Measurements from ENCODE around the gene USP31.

USP31 gene

DNA sequence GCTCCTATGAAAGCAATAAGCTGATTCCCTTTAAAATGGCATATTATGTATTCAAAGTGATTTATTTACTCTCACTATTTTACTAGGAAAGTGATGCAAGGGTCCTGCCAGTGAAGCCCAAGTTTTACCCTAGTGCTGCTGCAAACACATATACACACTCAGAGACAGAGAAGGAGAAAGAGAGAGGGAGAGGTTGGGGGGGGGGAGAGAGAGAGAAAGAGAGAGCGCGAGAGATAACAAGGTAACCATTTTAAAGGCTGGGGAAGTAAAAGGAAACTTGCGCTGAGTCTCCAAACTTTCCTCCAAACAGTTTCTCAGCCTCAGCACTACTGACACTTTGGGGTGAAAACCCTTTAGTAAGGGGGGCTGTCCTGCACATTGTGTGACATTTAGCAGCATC, 5.9 kb downstream of the USP31 start:
- TF ChIP-seq, protein P1, sequence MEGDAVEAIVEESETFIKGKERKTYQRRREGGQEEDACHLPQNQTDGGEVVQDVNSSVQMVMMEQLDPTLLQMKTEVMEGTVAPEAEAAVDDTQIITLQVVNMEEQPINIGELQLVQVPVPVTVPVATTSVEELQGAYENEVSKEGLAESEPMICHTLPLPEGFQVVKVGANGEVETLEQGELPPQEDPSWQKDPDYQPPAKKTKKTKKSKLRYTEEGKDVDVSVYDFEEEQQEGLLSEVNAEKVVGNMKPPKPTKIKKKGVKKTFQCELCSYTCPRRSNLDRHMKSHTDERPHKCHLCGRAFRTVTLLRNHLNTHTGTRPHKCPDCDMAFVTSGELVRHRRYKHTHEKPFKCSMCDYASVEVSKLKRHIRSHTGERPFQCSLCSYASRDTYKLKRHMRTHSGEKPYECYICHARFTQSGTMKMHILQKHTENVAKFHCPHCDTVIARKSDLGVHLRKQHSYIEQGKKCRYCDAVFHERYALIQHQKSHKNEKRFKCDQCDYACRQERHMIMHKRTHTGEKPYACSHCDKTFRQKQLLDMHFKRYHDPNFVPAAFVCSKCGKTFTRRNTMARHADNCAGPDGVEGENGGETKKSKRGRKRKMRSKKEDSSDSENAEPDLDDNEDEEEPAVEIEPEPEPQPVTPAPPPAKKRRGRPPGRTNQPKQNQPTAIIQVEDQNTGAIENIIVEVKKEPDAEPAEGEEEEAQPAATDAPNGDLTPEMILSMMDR (conservative IDR thresholded peaks at IDR 0.05; ENCODE audit: low read length), result no peak
- no peak overlapping the region for H3K4me3 ChIP-seq (ENCODE audit: low read length)
- DNase-seq (ENCODE audit: low read depth), result no peak

DNA sequence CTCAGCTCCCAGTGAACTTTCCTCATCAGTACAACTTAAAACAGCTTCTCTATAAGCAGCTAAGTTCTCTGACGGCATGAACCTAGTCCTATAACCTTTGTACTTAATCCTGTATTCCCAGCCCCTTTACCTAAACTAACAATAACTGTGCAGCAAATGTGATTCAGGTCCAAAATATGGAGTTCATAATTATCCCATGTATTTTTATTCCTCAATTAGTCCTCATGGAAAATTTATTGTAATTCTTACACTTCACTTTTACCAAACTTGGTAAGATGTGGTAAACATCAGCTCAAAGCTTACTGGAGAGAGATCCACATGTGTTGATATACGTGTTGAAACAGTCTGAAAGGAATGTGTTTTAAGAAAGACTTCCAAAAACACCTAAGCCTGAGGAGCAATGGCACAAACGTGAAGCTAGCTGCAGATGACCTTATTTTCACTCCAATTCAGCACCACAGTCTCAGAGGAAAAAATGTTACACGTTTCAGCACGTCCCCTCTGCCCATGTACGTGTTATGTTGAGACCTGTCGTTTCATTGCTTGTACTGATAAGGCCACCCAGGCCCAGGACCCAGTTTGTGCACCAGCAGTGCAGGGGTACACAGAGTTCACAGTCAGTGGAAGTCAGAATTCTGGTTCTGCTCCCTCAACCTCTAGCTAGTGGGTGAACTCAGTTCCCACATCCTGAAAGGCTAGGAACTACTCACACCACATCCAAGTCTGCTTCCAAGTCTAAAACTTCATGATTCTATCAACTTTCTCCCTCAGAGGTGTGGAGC, 7.1 kb downstream of the USP31 start:
- no peak overlapping the region for H3K4me3 ChIP-seq (ENCODE audit: low read length)
- DNase-seq (ENCODE audit: low read depth), result no peak
- TF ChIP-seq, protein P1 (conservative IDR thresholded peaks at IDR 0.05; ENCODE audit: low read length), result no peak

DNA sequence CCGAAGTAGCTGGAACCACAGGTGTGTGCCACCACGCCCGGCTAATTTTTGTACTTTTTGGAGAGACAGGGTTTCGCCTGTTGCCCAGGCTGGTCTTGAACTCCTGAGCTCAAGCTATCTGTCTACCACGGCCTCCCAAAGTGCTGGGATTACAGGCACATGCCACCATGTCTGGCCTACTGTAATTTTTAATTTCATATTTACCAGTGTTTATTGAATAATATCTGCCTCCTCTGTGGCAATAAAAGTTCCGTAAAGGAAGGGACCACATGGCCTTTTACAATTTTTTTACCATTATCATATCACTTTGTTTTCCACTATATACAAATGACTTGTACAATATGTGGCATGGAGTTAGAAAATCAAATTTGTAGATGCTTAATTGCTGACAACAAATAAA, 7.8 kb downstream of the USP31 start:
- TF ChIP-seq, protein P1 (conservative IDR thresholded peaks at IDR 0.05; ENCODE audit: low read length), result no peak

DNA sequence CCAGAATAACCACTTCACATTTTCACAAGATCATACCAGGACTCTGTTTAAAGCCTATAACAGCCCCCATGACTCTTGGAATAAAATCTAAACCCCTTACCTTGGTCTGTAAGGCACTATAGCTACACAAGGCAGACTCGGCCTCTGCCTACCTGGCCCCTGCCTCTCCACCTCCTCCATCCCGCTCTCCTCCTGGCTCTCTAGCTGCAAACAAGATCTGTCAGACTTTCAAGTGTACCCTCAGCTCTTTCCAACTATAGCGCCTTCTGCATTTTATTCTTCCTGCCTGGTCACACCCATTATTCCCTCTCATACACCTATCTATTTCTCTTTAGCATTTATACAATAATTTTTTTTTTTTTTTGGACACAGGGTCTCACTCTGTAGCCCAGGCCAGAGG, 8.2 kb downstream of the USP31 start:
- H3K4me3 ChIP-seq (ENCODE audit: low read length), result no peak overlapping the region
- TF ChIP-seq, protein P1 (conservative IDR thresholded peaks at IDR 0.05; ENCODE audit: low read length), result no peak
- DNase-seq (ENCODE audit: low read depth), result no peak

More for the DNA sequence above, 7.8 kb downstream of the USP31 start:
- H3K4me3 ChIP-seq (ENCODE audit: low read length), result no peak overlapping the region
- no peak for DNase-seq (ENCODE audit: low read depth)

DNA sequence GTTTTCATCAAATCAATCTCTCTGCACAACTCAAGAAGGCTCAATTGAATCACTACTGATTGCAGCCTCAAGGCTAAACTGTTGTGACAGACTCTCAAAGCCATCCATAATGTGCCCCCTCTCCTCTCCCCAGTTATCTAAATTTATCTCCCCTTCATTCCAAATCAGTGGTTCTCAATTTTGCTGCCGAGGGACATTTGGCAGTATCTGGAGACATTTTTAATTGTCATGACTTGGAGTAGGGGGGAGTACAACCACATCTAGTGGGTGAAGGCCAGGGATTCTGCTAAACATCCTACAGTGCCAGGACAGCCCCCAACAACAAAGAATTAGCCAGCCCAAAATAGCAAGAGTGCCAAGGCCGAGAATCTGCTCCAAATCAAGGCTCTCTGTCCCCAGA, 9.1 kb downstream of the USP31 start:
- TF ChIP-seq, protein P1 (conservative IDR thresholded peaks at IDR 0.05; ENCODE audit: low read length), result no peak
- no peak overlapping the region for H3K4me3 ChIP-seq (ENCODE audit: low read length)
- DNase-seq (ENCODE audit: low read depth), result no peak

DNA sequence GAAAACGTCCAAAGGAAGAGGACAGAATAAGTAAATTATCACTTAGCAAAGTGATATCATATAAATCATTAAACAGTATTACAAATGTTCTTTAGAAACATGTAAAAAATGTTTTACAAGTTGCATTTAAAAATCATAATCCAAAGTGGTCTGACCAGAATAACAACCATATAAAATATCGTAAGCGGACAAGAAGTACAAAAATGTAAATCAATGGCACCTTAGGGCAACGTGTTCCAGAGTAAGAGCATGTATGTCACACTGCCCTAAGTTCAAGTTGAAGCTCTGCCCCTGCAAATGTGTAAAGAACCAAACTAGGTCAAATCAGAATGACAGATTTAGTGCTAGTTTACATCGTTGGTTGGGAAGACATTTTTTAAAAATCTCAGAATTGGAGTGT, 11.4 kb downstream of the USP31 start:
- H3K4me3 ChIP-seq (ENCODE audit: low read length), result no peak overlapping the region
- DNase-seq (ENCODE audit: low read depth), result no peak
- TF ChIP-seq, protein P1 (conservative IDR thresholded peaks at IDR 0.05; ENCODE audit: low read length), result no peak

DNA sequence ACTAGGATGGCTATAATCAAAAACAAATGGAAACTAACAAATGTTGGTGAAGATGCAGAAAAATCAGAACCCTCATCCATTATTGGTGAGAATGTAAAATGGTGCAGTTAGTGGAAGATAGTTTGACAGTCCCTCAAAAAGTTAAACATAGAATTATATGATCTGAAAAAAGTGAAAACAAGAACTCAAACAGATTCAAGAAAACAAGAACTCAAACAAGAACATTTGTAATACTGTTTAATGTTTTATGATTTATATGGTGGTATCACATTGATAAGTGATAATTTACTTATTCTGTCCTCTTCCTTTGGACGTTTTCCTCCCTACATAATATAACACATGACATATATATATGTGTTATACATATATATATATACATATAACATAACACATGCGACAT, 12.0 kb downstream of the USP31 start:
- TF ChIP-seq, protein P1 (conservative IDR thresholded peaks at IDR 0.05; ENCODE audit: low read length), result no peak

More for the DNA sequence above, 12.0 kb downstream of the USP31 start:
- H3K4me3 ChIP-seq (ENCODE audit: low read length), result no peak overlapping the region
- no peak for DNase-seq (ENCODE audit: low read depth)

All from AG10803 (cell line).